ENCODE measurements around the gene RFX8.

RFX8 gene

GRCh38 chr2:101405351-101405899 is 69.5 kb downstream of the RFX8 start:
- no peak for DNase-seq

- no peak for DNase-seq
These were observed 71.2 kb downstream of the RFX8 start for GRCh38 chr2:101403745-101404144.

GRCh38 chr2:101402630-101403029 is 72.3 kb downstream of the RFX8 start:
- no peak for DNase-seq

- DNase-seq = no peak
These were observed 73.0 kb downstream of the RFX8 start for GRCh38 chr2:101401906-101402305.

GRCh38 chr2:101401326-101401665 is 73.6 kb downstream of the RFX8 start:
- no peak for DNase-seq

GRCh38 chr2:101400506-101401325 is 74.2 kb downstream of the RFX8 start:
- DNase-seq = no peak

- DNase-seq = no peak
These were observed 74.9 kb downstream of the RFX8 start for GRCh38 chr2:101400048-101400447.

GRCh38 chr2:101399021-101399799 is 75.7 kb downstream of the RFX8 start:
- DNase-seq = no peak

GRCh38 chr2:101398116-101398821 is 76.6 kb downstream of the RFX8 start:
- no peak for DNase-seq

GRCh38 chr2:101396316-101396717 is 78.6 kb downstream of the RFX8 start:
- no peak for DNase-seq

- DNase-seq = no peak
These were observed 79.2 kb downstream of the RFX8 start for GRCh38 chr2:101395545-101396315.

GRCh38 chr2:101388232-101388631 is 86.7 kb downstream of the RFX8 start:
- no peak for DNase-seq

- DNase-seq = no peak
These were observed 87.6 kb downstream of the RFX8 start, which contains the start of gene CREG2 for GRCh38 chr2:101387151-101387834. TSS of gene CREG2 (minus strand) at chr2:101387503. CDS start at chr2:101387457, 46 bp downstream.

GRCh38 chr2:101386599-101387150 is 88.2 kb downstream of the RFX8 start:
- DNase-seq = no peak

GRCh38 chr2:101383016-101383541 is 91.8 kb downstream of the RFX8 start:
- no peak for DNase-seq

GRCh38 chr2:101382442-101382841 is 92.5 kb downstream of the RFX8 start:
- no peak for DNase-seq

GRCh38 chr2:101380376-101380775 is 94.5 kb downstream of the RFX8 start:
- no peak for DNase-seq

- no peak for DNase-seq
These were observed 95.8 kb downstream of the RFX8 start for GRCh38 chr2:101379091-101379490.

GRCh38 chr2:101375653-101376052 is 99.3 kb downstream of the RFX8 start:
- DNase-seq = no peak

- DNase-seq = no peak
These were observed 99.9 kb downstream of the RFX8 start for GRCh38 chr2:101374821-101375561.
